Lung (tissue), 12 donors: ENCODE data around the gene DAZAP1. TPM values are rescaled to one million over a fixed set of nuclear protein-coding genes. Genes with fewer than 3 reads are reported as not detected.

Experiments
- ATAC-seq: fragments of 200-7000 bp; cut with Tn5 transposase; one replicate; pipeline ENCODE4 v1.9.1; 2020; ENCODE audit warnings: moderate number of reproducible peaks; ENCODE audit not compliant: insufficient read depth, low FRiP score
- DNase-seq, 3 donors: peaks; one replicate each; pipeline ENCODE4 v3.0.0-alpha.2; 2013 to 2017
- H3K27ac ChIP-seq, 2 donors: one replicate each; pipeline ENCODE4 v1.5.1; 2013; ENCODE audit warnings: mild to moderate bottlenecking in 2 of 2, moderate library complexity in 2 of 2, control low read depth in 1 of 2, inconsistent platforms in 1 of 2, low read depth in 1 of 2, low read length in 1 of 2
- H3K27me3 ChIP-seq, 3 donors: one replicate each; pipeline ENCODE4 v1.5.1; 2013; ENCODE audit warnings: low read length in 2 of 3; ENCODE audit not compliant: control insufficient read depth in 3 of 3, insufficient read depth in 3 of 3
- H3K36me3 ChIP-seq, 4 donors: one replicate each; pipeline ENCODE4 v1.5.1; 2013; ENCODE audit warnings: low read length in 4 of 4, mild to moderate bottlenecking in 1 of 4, moderate library complexity in 1 of 4; ENCODE audit not compliant: control insufficient read depth in 4 of 4, insufficient read depth in 4 of 4
- H3K4me1 ChIP-seq, 5 donors: one replicate each; pipeline ENCODE4 v1.5.1; 2013; ENCODE audit warnings: low read length in 5 of 5, mild to moderate bottlenecking in 2 of 5, moderate library complexity in 1 of 5; ENCODE audit not compliant: control insufficient read depth in 5 of 5, insufficient read depth in 5 of 5
- H3K4me3 ChIP-seq: one replicate; pipeline ENCODE4 v1.5.1; 2013; ENCODE audit warnings: mild to moderate bottlenecking, control low read depth, moderate library complexity
- H3K9ac ChIP-seq, 2 donors: one replicate each; pipeline ENCODE4 v1.5.1; 2013; ENCODE audit warnings: low read length in 2 of 2, control low read depth in 1 of 2; ENCODE audit not compliant: insufficient read depth in 1 of 2
- H3K9me3 ChIP-seq, 4 donors: one replicate each; pipeline ENCODE4 v1.5.1; 2013; ENCODE audit warnings: low read length in 3 of 4, mild to moderate bottlenecking in 1 of 4, moderate library complexity in 1 of 4; ENCODE audit not compliant: control insufficient read depth in 4 of 4, insufficient read depth in 3 of 4
- CTCF ChIP-seq: IDR thresholded peaks from 2 replicates; pipeline ENCODE4 v1.5.1; 2012; ENCODE audit warnings: mild to moderate bottlenecking; ENCODE audit errors: control extremely low read depth, extremely low read depth
- WGBS, 2 donors: extraction: QIAGEN DNeasy Blood & Tissue Kit; methylation state at CpG; one replicate each; pipeline ENCODE4 v1.1.7; 2013; 5-methylcytosine and 5-hydroxymethylcytosine counted together
- polyA plus RNA-seq, 2 donors: library from polyadenylated mRNA; stranded (reverse); fragments of 200-250 nt; gene quantifications; one replicate each; pipeline ENCODE4 v1.2.1, GENCODE V29; 2013
- total RNA-seq, 2 donors: library from RNA; depleted of rRNA in 1 of 2; stranded (reverse); fragments of >200 nt in 1 of 2; gene quantifications; one replicate each; pipeline ENCODE4 v1.2.1, GENCODE V29; 2014 to 2021
- donor health status: control.
- donor health status: control.
- donor health status: Bipolar disorder and iron deficiency.
- donor health status: healthy.
- donor health status: DM: yes; HTN: yes; CAD: no.

Gene DAZAP1
- total and polyA plus RNA-seq, 4 donors = 61.4 to 125 (median 80.1) TPM

GRCh38 chr19:1470305-1471009 is 63.1 kb downstream of the DAZAP1 start:
- WGBS, 2 donors = 0 to 1% methylated on average over 63 to 67 of the region's 67 CpGs
- no peak for DNase-seq
- Histone ChIP-seq H3K4me1 (peaks cover 0 to 53% (median 11%) of the 10 kb centered on the region in 5 donors), H3K27me3 (peaks cover 16 to 38% (median 34%) of the 10 kb centered on the region in 3 donors), H3K9ac (no peak overlapping the region), H3K9me3 (peaks cover 0 to 14% (median 0%) of the 10 kb centered on the region in 4 donors), H3K27ac (no peak overlapping the region), H3K4me3 (no peak overlapping the region), H3K36me3 (peaks cover 0 to 10% (median 0%) of the 10 kb centered on the region in 4 donors)
- ATAC-seq = no peak
- no peak for TF ChIP-seq CTCF

DNA sequence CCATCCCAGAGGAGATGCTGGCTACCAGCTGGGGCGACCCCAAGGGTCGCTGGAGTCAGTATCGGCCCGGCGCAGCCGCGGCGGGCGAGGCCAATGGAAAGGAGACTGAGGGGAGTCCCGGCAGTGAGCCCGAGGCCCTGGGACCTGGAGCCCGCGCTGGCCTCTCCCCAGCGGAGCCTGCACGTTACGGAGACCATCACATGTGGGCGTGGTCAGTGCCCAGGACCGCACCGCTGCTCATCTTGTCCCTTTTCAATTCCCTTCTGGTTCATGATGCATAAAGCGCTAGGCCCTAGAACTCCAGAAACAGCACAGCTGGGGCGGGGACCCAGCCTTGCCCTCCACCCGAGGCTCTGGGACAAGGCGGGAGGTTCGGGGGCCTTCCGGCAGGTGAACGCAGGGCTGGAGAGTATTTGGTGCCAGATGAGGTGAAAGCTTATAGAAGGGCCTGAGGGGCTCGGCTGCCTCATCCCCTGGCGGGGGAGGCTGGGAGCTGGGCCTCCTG is 63.7 kb downstream of the DAZAP1 start:
- Histone ChIP-seq H3K9me3 (peaks cover 0 to 14% (median 0%) of the 10 kb centered on the region in 4 donors), H3K27ac (no peak overlapping the region), H3K4me3 (no peak overlapping the region), H3K9ac (no peak overlapping the region), H3K36me3 (peaks cover 0 to 14% (median 2%) of the 10 kb centered on the region in 4 donors), H3K4me1 (peaks cover 0 to 47% (median 11%) of the 10 kb centered on the region in 5 donors), H3K27me3 (peaks cover 13 to 38% (median 34%) of the 10 kb centered on the region in 3 donors)
- TF ChIP-seq CTCF = no peak
- WGBS, 2 donors = 5 to 7% methylated on average over 27 to 28 of the region's 28 CpGs
- no peak for ATAC-seq
- no peak for DNase-seq

DNA sequence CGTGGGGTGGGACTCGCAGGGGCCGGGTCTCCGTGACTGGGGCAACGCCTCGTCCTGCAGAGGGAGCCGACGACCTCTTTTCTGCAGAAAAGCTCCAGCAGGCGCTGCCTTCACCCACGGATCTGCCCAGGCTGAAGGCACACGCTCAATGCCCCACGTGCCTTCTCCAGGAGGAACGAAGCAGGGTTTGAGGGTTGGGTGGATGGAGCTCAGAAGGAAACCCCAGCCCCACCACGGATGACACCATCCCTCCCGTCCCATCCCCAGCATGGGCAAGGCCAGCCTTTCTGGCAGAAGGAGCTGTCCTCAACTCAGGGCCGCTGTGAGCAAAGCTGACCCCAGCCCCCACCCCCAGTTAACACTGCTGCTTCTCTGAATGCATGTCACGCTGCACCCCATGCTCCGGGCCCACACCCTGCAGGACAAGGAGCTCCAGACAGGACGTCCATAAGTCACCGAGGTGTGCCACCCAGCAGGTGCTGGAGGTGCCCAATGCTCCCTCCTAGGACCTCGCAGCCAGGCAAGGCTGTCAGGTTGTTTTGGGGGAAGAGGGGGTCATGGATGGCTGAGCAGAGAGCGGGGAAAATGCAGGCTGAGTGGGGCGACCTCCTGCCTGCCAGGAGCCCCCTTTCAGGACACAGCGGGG is 64.3 kb downstream of the DAZAP1 start:
- Histone ChIP-seq H3K27me3 (peaks cover 8 to 38% (median 29%) of the 10 kb centered on the region in 3 donors), H3K4me1 (peaks cover 0 to 42% (median 11%) of the 10 kb centered on the region in 5 donors), H3K9ac (no peak overlapping the region), H3K36me3 (peaks cover 0 to 19% (median 5%) of the 10 kb centered on the region in 4 donors), H3K27ac (no peak overlapping the region), H3K4me3 (no peak overlapping the region), H3K9me3 (peaks cover 0 to 16% (median 0%) of the 10 kb centered on the region in 4 donors)
- ATAC-seq = no peak
- DNase-seq = no peak
- WGBS, 2 donors = 24 to 25% methylated on average over 24 of the region's 24 CpGs
- no peak for TF ChIP-seq CTCF
